Renal cortex interstitium (tissue), 15 donors: ENCODE data around the gene OR10AG1. TPM values are rescaled to one million over a fixed set of nuclear protein-coding genes. Genes with fewer than 3 reads are reported as not detected.

Experiments
- DNase-seq, 11 donors: peaks; one replicate each; pipeline ENCODE4 v3.0.0-alpha.2; 2013; ENCODE audit warnings: low read depth in 9 of 11, low spot score in 4 of 11; ENCODE audit errors: extremely low read depth in 1 of 11
- long read RNA-seq, 16 experiments: transcript quantifications; one replicate each; lab custom pipeline, GENCODE V29; 2026
- polyA plus RNA-seq, 3 donors: library from polyadenylated mRNA; unstranded; fragments of 120-200 nt; gene quantifications; one replicate each; pipeline ENCODE4 v1.2.1, GENCODE V29; 2013; ENCODE audit not compliant: insufficient read length in 3 of 3

Gene OR10AG1
- not detected for polyA plus RNA-seq
- long read RNA-seq, donor 1, result 0 reads
- long read RNA-seq, donor 2, result 0 reads
- long read RNA-seq, donor 3, result 0 reads
- long read RNA-seq, donor 4, result 0 reads
- long read RNA-seq, donor 5, result 0 reads
- long read RNA-seq, donor 6, result 0 reads
- long read RNA-seq, donor 7, result 0 reads
- long read RNA-seq, donor 8, result 0 reads
- long read RNA-seq, donor 9, result 0 reads
- long read RNA-seq, donor 10, result 0 reads
- long read RNA-seq, donor 11, result 0 reads
- long read RNA-seq, donor 12, result 0 reads
- long read RNA-seq, donor 13, result 0 reads
- long read RNA-seq, donor 14, result 0 reads
- long read RNA-seq, donor 15, result 0 reads
- long read RNA-seq, donor 16, result 0 reads

DNA sequence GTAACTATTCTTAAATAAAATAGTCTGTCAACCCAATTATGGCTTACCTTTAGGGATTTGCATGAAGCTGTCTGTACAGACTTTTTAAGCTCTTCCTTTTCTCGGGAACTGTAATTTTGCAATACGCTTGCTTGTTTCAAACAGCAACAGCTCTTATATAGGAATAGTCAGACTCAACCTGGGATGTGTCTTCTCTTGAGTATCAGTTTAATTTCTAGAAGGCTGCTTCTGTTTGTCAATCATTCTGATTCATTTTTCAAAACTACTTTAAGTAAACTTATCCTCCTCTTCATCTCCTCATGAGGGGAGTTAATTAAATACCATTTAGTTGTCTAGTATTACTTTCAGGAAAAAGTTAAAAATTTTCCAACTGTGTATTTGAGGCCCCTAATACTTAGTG, at the start of gene OR10AG1:
Gene OR10AG1 (minus strand): TSS at position 101 of the 400 bp plus-strand sequence. CDS start 38 bp downstream, at position 63.
- no peak for DNase-seq

DNA sequence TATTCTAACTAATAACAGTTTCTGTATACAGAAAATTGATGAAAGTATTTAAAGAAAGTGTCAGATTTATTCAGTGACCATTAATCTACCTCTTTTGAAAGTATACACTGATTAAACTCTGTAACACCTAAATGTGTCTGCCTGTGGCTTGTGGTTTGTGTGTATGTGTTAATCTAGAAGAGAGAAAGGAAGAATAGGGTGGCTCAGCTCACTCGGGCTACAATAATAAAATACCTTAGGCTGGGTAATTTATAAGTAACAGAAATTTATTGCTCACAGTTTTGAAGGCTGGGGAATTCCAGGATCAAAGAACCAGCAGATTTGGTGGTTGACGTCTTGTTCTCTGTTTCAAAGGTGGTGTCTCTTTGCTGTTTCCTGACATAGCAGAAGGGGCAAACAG, 44.1 kb upstream of the OR10AG1 start:
- no peak for DNase-seq

- no peak for DNase-seq
Measured at GRCh38 chr11:56010716-56011115, 41.0 kb upstream of the OR10AG1 start.

GRCh38 chr11:55994525-55994924, 24.8 kb upstream of the OR10AG1 start, which contains the start of gene OR5F1:
TSS of gene OR5F1 (minus strand) at chr11:55994625. CDS start at chr11:55994625, 0 bp downstream.
- no peak for DNase-seq

DNA sequence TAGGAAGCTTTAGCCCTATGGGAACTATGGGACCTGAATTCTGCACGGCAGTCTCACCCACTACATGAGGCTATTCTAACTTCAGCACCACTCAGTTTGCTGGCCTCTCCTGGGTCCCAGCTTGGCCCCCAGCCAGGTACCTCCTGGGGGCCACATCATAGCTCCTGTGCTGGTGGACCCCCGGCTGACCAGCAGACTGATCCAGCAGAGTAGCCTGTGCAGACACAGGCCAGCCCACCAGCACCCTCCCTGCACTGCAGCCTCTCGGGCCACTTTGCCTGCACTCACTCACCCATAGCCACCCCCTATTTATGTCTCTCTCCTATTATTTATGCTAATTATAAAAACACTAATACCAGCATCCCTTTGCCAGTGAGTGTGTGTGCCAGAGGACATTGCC, 1.2 kb upstream of the OR10AG1 start:
- no peak for DNase-seq

- DNase-seq, result no peak
Measured at GRCh38 chr11:55967914-55968313, 1.8 kb downstream of the OR10AG1 start.

- DNase-seq, result no peak
Measured at GRCh38 chr11:55966391-55966790, 3.4 kb downstream of the OR10AG1 start.

DNA sequence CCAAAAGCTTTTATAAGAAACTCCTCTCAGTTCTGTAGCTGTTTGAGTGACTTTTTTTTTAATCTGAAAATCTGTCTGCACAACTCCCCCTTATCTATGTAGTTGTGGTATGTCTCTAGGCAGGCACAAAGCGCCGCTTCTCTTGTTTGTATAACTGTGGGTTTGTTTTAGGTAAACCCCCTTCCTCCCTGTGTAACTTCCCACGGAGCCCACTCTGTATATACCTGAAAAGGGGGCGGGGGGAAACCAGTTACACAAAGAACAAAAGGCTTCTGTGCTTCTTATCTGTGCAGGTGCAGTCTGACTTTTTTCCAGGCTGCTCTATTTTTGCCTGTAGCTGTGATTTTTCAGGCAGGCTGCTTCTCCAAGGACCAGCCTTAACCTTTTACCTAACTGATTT, 13.2 kb downstream of the OR10AG1 start:
- DNase-seq, result no peak

GRCh38 chr11:55949330-55949729, 20.4 kb downstream of the OR10AG1 start:
- no peak for DNase-seq

GRCh38 chr11:55942785-55943392, 26.9 kb downstream of the OR10AG1 start:
- DNase-seq, result peak in 7 of 11 donors; percentile 2 to 17 (median 3)

GRCh38 chr11:55936300-55936699, 33.4 kb downstream of the OR10AG1 start, which contains the start of gene OR5I1:
TSS of gene OR5I1 (minus strand) at chr11:55936400. CDS start at chr11:55936400, 0 bp downstream.
- DNase-seq, result no peak

DNA sequence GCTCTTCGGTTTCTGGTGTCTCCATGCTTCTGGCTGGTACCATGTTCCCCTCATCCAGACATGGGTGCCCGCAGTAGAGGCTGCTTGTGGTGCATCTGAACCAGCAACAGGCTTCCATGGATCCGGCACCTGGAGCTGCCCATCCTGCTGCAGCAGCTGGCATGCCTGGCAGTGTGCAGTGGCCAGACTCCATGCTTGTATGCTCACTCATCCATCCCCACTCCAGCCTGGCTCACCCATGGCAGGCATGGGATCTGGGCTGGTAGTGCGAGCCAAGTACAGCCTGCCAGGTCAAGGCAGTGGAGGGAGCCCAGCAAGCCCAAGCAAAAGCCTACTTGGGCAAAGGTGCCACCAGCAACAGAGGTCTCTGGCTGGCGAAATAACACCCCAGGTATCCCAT, 49.2 kb downstream of the OR10AG1 start:
- DNase-seq, result no peak

Other genes with a start within 250 kb of the OR10AG1 start
- not detected for gene OR5D13, start 196.5 kb downstream of the OR10AG1 start, polyA plus RNA-seq
- gene OR5D14, start 174.4 kb downstream of the OR10AG1 start, polyA plus RNA-seq, result not detected
- not detected for gene OR5L1, start 158.6 kb downstream of the OR10AG1 start, polyA plus RNA-seq
- gene OR5D18, start 150.3 kb downstream of the OR10AG1 start, polyA plus RNA-seq, result not detected
- gene OR5L2, start 142.7 kb downstream of the OR10AG1 start, polyA plus RNA-seq, result not detected
- not detected for gene OR5D16, start 131.2 kb downstream of the OR10AG1 start, polyA plus RNA-seq
- gene TRIM51, start 86.6 kb downstream of the OR10AG1 start, polyA plus RNA-seq, result not detected
- gene OR5W2, start 55.4 kb downstream of the OR10AG1 start, polyA plus RNA-seq, result not detected
- gene OR5I1, start 33.5 kb downstream of the OR10AG1 start, polyA plus RNA-seq, result not detected
- gene OR5F1, start 24.7 kb upstream of the OR10AG1 start, polyA plus RNA-seq, result not detected
- gene OR5AS1, start 57.7 kb upstream of the OR10AG1 start, polyA plus RNA-seq, result under 1 TPM; 0.03 to 0.08 (median 0.06) TPM
- gene OR8I2, start 123.4 kb upstream of the OR10AG1 start, polyA plus RNA-seq, result not detected
- gene OR8H2, start 133.7 kb upstream of the OR10AG1 start, polyA plus RNA-seq, result under 1 TPM in 1 of 3 donors, not detected in 2; 0.05 TPM
- not detected for gene OR8H3, start 152.4 kb upstream of the OR10AG1 start, polyA plus RNA-seq
- not detected for gene OR8J3, start 170.3 kb upstream of the OR10AG1 start, polyA plus RNA-seq
- not detected for gene OR8K5, start 190.4 kb upstream of the OR10AG1 start, polyA plus RNA-seq
- gene OR5J2, start 206.7 kb upstream of the OR10AG1 start, polyA plus RNA-seq, result not detected